Lung (tissue), 16 donors: ENCODE measurements around the gene OR52K1. TPM values are rescaled to one million over a fixed set of nuclear protein-coding genes. Genes with fewer than 3 reads are reported as not detected.
A peak's percentile ranks its signal among the peaks of the same experiment; 100 is the strongest.

Experiments used
- ATAC-seq: fragments of 200-7000 bp; cut with Tn5 transposase; one replicate; pipeline ENCODE4 v1.9.1; 2020; ENCODE audit warnings: moderate number of reproducible peaks; ENCODE audit not compliant: insufficient read depth, low FRiP score
- DNase-seq, 3 donors: peaks; one replicate each; pipeline ENCODE4 v3.0.0-alpha.2; 2013 to 2017
- H3K27ac ChIP-seq, 2 donors: one replicate each; pipeline ENCODE4 v1.5.1; 2013; ENCODE audit warnings: mild to moderate bottlenecking in 2 of 2, moderate library complexity in 2 of 2, control low read depth in 1 of 2, inconsistent platforms in 1 of 2, low read depth in 1 of 2, low read length in 1 of 2
- H3K27me3 ChIP-seq, 3 donors: one replicate each; pipeline ENCODE4 v1.5.1; 2013; ENCODE audit warnings: low read length in 2 of 3; ENCODE audit not compliant: control insufficient read depth in 3 of 3, insufficient read depth in 3 of 3
- H3K36me3 ChIP-seq, 4 donors: one replicate each; pipeline ENCODE4 v1.5.1; 2013; ENCODE audit warnings: low read length in 4 of 4, mild to moderate bottlenecking in 1 of 4, moderate library complexity in 1 of 4; ENCODE audit not compliant: control insufficient read depth in 4 of 4, insufficient read depth in 4 of 4
- H3K4me1 ChIP-seq, 5 donors: one replicate each; pipeline ENCODE4 v1.5.1; 2013; ENCODE audit warnings: low read length in 5 of 5, mild to moderate bottlenecking in 2 of 5, moderate library complexity in 1 of 5; ENCODE audit not compliant: control insufficient read depth in 5 of 5, insufficient read depth in 5 of 5
- H3K4me3 ChIP-seq: one replicate; pipeline ENCODE4 v1.5.1; 2013; ENCODE audit warnings: mild to moderate bottlenecking, control low read depth, moderate library complexity
- H3K9ac ChIP-seq, 2 donors: one replicate each; pipeline ENCODE4 v1.5.1; 2013; ENCODE audit warnings: low read length in 2 of 2, control low read depth in 1 of 2; ENCODE audit not compliant: insufficient read depth in 1 of 2
- H3K9me3 ChIP-seq, 4 donors: one replicate each; pipeline ENCODE4 v1.5.1; 2013; ENCODE audit warnings: low read length in 3 of 4, mild to moderate bottlenecking in 1 of 4, moderate library complexity in 1 of 4; ENCODE audit not compliant: control insufficient read depth in 4 of 4, insufficient read depth in 3 of 4
- WGBS, 2 donors: extraction: QIAGEN DNeasy Blood & Tissue Kit; methylation state at CpG; one replicate each; pipeline ENCODE4 v1.1.7; 2013; 5-methylcytosine and 5-hydroxymethylcytosine counted together
- long read RNA-seq, 5 donors: transcript quantifications; one replicate each; lab custom pipeline, GENCODE V29; 2026
- polyA plus RNA-seq, 2 donors: library from polyadenylated mRNA; stranded (reverse); fragments of 200-250 nt; gene quantifications; one replicate each; pipeline ENCODE4 v1.2.1, GENCODE V29; 2013
- total RNA-seq, 2 donors: library from RNA; depleted of rRNA in 1 of 2; stranded (reverse); fragments of >200 nt in 1 of 2; gene quantifications; one replicate each; pipeline ENCODE4 v1.2.1, GENCODE V29; 2014 to 2021
- TF ChIP-seq, protein P1 (sequence below): IDR thresholded peaks from 2 replicates; pipeline ENCODE4 v1.5.1; 2012; ENCODE audit warnings: mild to moderate bottlenecking; ENCODE audit errors: control extremely low read depth, extremely low read depth
- donor health status: control.
- donor health status: control.
- donor health status: Bipolar disorder and iron deficiency.
- donor health status: healthy.
- donor health status: DM: yes; HTN: yes; CAD: no.

The OR52K1 gene
- total RNA-seq, result under 1 TPM in 1 of 2 donors, not detected in 1; 0.18 TPM
- polyA plus RNA-seq, result under 1 TPM in 1 of 2 donors, not detected in 1; 0.01 TPM
- long read RNA-seq, donor 1, result 0 reads
- long read RNA-seq, donor 2, result 0 reads
- long read RNA-seq, donor 3, result 0 reads
- long read RNA-seq, donor 4, result 0 reads
- long read RNA-seq, donor 5, result 0 reads

DNA sequence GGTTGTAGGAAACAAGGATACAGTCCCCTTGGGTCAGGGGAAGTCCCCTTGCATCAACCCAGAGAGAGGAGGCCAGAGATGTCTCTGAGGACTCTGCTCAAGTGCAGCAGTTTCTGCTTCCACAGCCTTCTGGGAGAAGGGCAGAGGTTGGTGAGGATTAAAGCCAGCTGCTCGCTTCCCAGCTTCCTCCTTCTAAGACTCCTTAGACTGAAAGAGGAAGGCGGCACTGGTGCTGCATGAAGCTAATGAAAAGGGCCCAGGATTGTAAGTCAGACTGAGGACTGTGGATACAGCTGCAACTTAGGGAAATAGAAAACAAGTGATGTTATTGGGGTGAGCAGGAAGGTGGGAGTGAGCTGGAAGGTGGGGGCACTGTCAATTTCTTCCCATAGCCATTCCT, at the start of gene OR52K1:
Gene OR52K1 (plus strand): TSS at position 202 of the 400 bp plus-strand sequence. CDS start 6,255 bp downstream, outside the sequence.
- ATAC-seq (peak; percentile 53), DNase-seq (peak in 1 of 3 donors; percentile 16)
- TF ChIP-seq, protein P1, sequence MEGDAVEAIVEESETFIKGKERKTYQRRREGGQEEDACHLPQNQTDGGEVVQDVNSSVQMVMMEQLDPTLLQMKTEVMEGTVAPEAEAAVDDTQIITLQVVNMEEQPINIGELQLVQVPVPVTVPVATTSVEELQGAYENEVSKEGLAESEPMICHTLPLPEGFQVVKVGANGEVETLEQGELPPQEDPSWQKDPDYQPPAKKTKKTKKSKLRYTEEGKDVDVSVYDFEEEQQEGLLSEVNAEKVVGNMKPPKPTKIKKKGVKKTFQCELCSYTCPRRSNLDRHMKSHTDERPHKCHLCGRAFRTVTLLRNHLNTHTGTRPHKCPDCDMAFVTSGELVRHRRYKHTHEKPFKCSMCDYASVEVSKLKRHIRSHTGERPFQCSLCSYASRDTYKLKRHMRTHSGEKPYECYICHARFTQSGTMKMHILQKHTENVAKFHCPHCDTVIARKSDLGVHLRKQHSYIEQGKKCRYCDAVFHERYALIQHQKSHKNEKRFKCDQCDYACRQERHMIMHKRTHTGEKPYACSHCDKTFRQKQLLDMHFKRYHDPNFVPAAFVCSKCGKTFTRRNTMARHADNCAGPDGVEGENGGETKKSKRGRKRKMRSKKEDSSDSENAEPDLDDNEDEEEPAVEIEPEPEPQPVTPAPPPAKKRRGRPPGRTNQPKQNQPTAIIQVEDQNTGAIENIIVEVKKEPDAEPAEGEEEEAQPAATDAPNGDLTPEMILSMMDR, result no peak
- peaks cover 0 to 3% (median 0%) of the 10 kb centered on the region in 5 donors for H3K4me1 ChIP-seq
- no peak within 1 kb of the TSS for H3K9ac ChIP-seq
- H3K27me3 ChIP-seq, result no peaks in the 10 kb centered on the region
- no peak within 1 kb of the TSS for H3K4me3 ChIP-seq
- H3K27ac ChIP-seq, result no peak within 1 kb of the TSS
- 35 to 59% methylated on average over 2 of the region's 2 CpGs for WGBS, 2 donors
- H3K9me3 ChIP-seq, result no peaks in the 10 kb centered on the region
- no peaks in the 10 kb centered on the region for H3K36me3 ChIP-seq

DNA sequence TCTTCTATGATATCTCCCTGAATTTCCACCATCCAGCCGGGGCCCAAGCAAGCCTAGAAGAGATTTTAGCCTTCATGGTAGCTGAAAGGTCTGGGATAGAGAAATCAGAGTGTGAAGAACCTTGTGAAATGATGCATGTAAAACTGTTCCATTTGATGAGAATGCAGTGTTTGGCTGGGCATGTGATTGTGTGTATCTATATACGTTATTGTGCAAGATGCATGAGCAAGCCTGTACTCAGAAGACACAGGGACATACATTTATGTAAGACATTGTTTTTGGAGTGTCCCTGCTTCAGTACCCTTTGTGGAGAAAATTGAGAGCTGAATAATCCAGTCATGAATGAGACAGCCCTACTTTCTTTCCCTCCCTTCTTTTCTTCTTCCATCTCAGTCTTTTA, 48.6 kb upstream of the OR52K1 start:
- no peak overlapping the region for H3K9ac ChIP-seq
- no peaks in the 10 kb centered on the region for H3K27me3 ChIP-seq
- no peak overlapping the region for H3K27ac ChIP-seq
- peaks cover 0 to 5% (median 0%) of the 10 kb centered on the region in 4 donors for H3K9me3 ChIP-seq
- H3K4me3 ChIP-seq, result no peak overlapping the region
- no peaks in the 10 kb centered on the region for H3K36me3 ChIP-seq
- no peaks in the 10 kb centered on the region for H3K4me1 ChIP-seq
- ATAC-seq (no peak), DNase-seq (no peak)
- TF ChIP-seq, protein P1, result no peak
- WGBS, 2 donors, result 32 to 53% methylated on average over 2 of the region's 2 CpGs

DNA sequence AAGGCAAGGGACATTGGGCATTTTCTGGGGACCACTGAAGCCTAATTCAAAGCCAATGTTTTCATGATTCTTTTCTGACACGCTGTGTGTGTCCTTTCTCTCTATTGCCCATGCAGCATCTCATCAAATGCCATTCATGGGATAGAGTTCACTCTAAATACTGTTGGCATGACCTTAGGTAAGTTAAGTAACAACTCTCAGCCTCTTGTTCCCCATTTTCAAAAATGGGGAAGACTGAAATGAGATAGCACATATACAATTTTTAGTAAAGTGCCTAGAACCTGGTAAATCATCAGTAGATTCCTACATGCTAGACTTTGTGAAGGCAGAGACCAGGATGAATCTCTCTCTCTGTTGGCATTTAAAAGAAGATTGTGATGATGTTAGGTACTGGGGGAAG, 46.0 kb upstream of the OR52K1 start:
- H3K9ac ChIP-seq, result no peak overlapping the region
- no peaks in the 10 kb centered on the region for H3K36me3 ChIP-seq
- H3K4me3 ChIP-seq, result no peak overlapping the region
- 65 to 84% methylated on average over 1 of the region's 1 CpG for WGBS, 2 donors
- H3K27ac ChIP-seq, result no peak overlapping the region
- DNase-seq (no peak), ATAC-seq (no peak)
- H3K27me3 ChIP-seq, result no peaks in the 10 kb centered on the region
- peaks cover 0 to 3% (median 0%) of the 10 kb centered on the region in 4 donors for H3K9me3 ChIP-seq
- TF ChIP-seq, protein P1, result no peak
- no peaks in the 10 kb centered on the region for H3K4me1 ChIP-seq

DNA sequence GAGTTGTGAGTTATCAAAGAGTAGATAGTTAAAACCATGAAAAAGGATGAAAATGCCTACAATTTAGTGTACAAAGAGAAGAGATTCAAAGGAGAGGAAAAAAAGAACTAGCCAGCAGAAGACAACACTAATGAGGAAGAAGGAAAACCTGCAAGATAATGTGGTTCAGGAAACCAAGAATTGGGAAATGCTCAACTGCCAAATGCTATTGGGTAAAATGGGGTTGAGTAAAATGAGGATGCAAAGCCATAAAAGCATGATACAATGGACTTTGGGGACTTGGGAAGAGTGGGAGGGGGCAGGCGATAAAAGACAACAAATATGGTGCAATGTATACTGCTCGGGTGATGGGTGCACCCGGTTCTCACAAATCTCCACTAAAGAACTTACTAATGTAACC, 40.9 kb upstream of the OR52K1 start:
- ATAC-seq (no peak), DNase-seq (no peak)
- TF ChIP-seq, protein P1, result no peak
- Histone ChIP-seq H3K4me3 (no peak overlapping the region), H3K27ac (no peak overlapping the region), H3K9ac (no peak overlapping the region), H3K4me1 (peaks cover 0 to 2% (median 0%) of the 10 kb centered on the region in 5 donors), H3K27me3 (no peaks in the 10 kb centered on the region), H3K36me3 (no peaks in the 10 kb centered on the region), H3K9me3 (no peaks in the 10 kb centered on the region)
- WGBS, 2 donors, result 37 to 70% methylated on average over 3 of the region's 3 CpGs
